Mucosa of gallbladder (tissue), 1 donor: ENCODE data around the gene TMEM131. TPM values are rescaled to one million over a fixed set of nuclear protein-coding genes. Genes with fewer than 3 reads are reported as not detected.
A peak's percentile ranks its signal among the peaks of the same experiment; 100 is the strongest.

Source experiments
- DNase-seq: peaks from one replicate; pipeline ENCODE4 v3.0.0-alpha.2; 2020; ENCODE audit warnings: low spot score
- total RNA-seq: library from RNA; stranded (reverse); gene quantifications from one replicate; pipeline ENCODE4 v1.2.1, GENCODE V29; 2021
- donor health status: DM: no; HTN: no; CAD: no.

Gene TMEM131
- total RNA-seq, 1 donor from 2014 or later, result 52.8 TPM

- DNase-seq, result no peak
Measured at GRCh38 chr2:98020516-98020915, 24.8 kb upstream of the TMEM131 start.

GRCh38 chr2:98016908-98017670 is 21.3 kb upstream of the TMEM131 start:
- DNase-seq, result no peak

GRCh38 chr2:98015671-98016070 is 19.9 kb upstream of the TMEM131 start:
- DNase-seq, result no peak

GRCh38 chr2:98014379-98014778 is 18.6 kb upstream of the TMEM131 start:
- DNase-seq, result no peak

GRCh38 chr2:98013407-98014042 is 17.8 kb upstream of the TMEM131 start:
- DNase-seq, result no peak

- DNase-seq, result no peak
Measured at GRCh38 chr2:98012561-98012991, 16.8 kb upstream of the TMEM131 start.

- no peak for DNase-seq
Measured at GRCh38 chr2:98009887-98010760, 14.4 kb upstream of the TMEM131 start.

- DNase-seq, result no peak
Measured at GRCh38 chr2:98008415-98008814, 12.7 kb upstream of the TMEM131 start.

GRCh38 chr2:98006378-98006777 is 10.6 kb upstream of the TMEM131 start:
- DNase-seq, result no peak

GRCh38 chr2:98004613-98005012 is 8.9 kb upstream of the TMEM131 start:
- no peak for DNase-seq

GRCh38 chr2:98004047-98004446 is 8.3 kb upstream of the TMEM131 start:
- DNase-seq, result no peak

GRCh38 chr2:97999536-97999935 is 3.8 kb upstream of the TMEM131 start:
- DNase-seq, result no peak

- DNase-seq, result no peak
Measured at GRCh38 chr2:97998431-97999005, 2.8 kb upstream of the TMEM131 start.

- no peak for DNase-seq
Measured at GRCh38 chr2:97997784-97998392, 2.1 kb upstream of the TMEM131 start.

- no peak for DNase-seq
Measured at GRCh38 chr2:97996679-97997078, 931 bp upstream of the TMEM131 start.

- peak; percentile 28 for DNase-seq
Measured at GRCh38 chr2:97995026-97995733, 568 bp downstream of the TMEM131 start.

- no peak for DNase-seq
Measured at GRCh38 chr2:97994476-97994875, 1.3 kb downstream of the TMEM131 start.

- DNase-seq, result no peak
Measured at GRCh38 chr2:97993926-97994325, 1.8 kb downstream of the TMEM131 start.

GRCh38 chr2:97992836-97993825 is 2.6 kb downstream of the TMEM131 start:
- no peak for DNase-seq
